Upper lobe of left lung (tissue), 6 donors: ENCODE measurements around the gene CDH15. TPM values are rescaled to one million over a fixed set of nuclear protein-coding genes. Genes with fewer than 3 reads are reported as not detected.

Experiments used
- ATAC-seq, 2 donors: fragments of 200-7000 bp; cut with Tn5 transposase; one replicate each; pipeline ENCODE4 v1.9.1; 2022; ENCODE audit warnings: mild to moderate bottlenecking in 2 of 2, moderate library complexity in 2 of 2; ENCODE audit not compliant: low FRiP score in 2 of 2
- DNase-seq, 2 donors: peaks; one replicate each; pipeline ENCODE4 v3.0.0-alpha.2; 2019 to 2020
- H3K27ac ChIP-seq, 4 donors: fragments of 200-600 bp; sonication (generic); one replicate each; pipeline ENCODE4 v1.5.1; 2016 to 2019
- H3K27me3 ChIP-seq, 4 donors: fragments of 200-600 bp; sonication (generic); one replicate each; pipeline ENCODE4 v1.5.1; 2017 to 2019
- H3K36me3 ChIP-seq, 4 donors: fragments of 200-600 bp; sonication (generic); one replicate each; pipeline ENCODE4 v1.5.1; 2016 to 2019
- H3K4me1 ChIP-seq, 4 donors: fragments of 200-600 bp; sonication (generic); one replicate each; pipeline ENCODE4 v1.5.1; 2018 to 2019
- H3K4me3 ChIP-seq, 4 donors: fragments of 200-600 bp; sonication (generic); one replicate each; pipeline ENCODE4 v1.5.1; 2017 to 2019; ENCODE audit warnings: mild to moderate bottlenecking in 2 of 4, moderate library complexity in 1 of 4
- H3K9me3 ChIP-seq, 4 donors: fragments of 200-600 bp; sonication (generic); one replicate each; pipeline ENCODE4 v1.5.1; 2018 to 2019
- CTCF ChIP-seq, 6 experiments: fragments of 450-650 bp in 4 of 6; fragments of 200-600 bp in 2 of 6; sonication (generic) in 2 of 6; IDR thresholded peaks; one replicate each; pipeline ENCODE4 v1.5.1; 2016 to 2019; ENCODE audit warnings: antibody characterized with exemption in 6 of 6
- EP300 ChIP-seq, 4 donors: sonication (generic); formaldehyde crosslinking; IDR thresholded peaks; one replicate each; pipeline ENCODE4 v1.5.1; 2017; ENCODE audit warnings: antibody characterized with exemption in 4 of 4, control low read depth in 2 of 4
- POLR2A ChIP-seq, 4 donors: fragments of 450-650 bp; IDR thresholded peaks; one replicate each; pipeline ENCODE4 v1.5.1; 2016 to 2017; ENCODE audit warnings: antibody characterized with exemption in 4 of 4, mild to moderate bottlenecking in 2 of 4
- POLR2AphosphoS5 ChIP-seq, 2 donors: sonication (generic); formaldehyde crosslinking; IDR thresholded peaks; one replicate each; pipeline ENCODE4 v1.5.1; 2017; ENCODE audit warnings: antibody characterized with exemption in 2 of 2
- WGBS, 2 donors: methylation state at CpG; one replicate each; pipeline ENCODE4 v1.1.5; 2017 to 2018; 5-methylcytosine and 5-hydroxymethylcytosine counted together
- total RNA-seq, 6 donors: library from RNA; depleted of rRNA in 4 of 6; stranded (reverse); fragments of >200 nt in 4 of 6; gene quantifications; one replicate each; pipeline versions ENCODE4 v1.1.0 to v1.2.1, GENCODE V29; 2016 to 2021
- donor health status: DM: no; HTN: no; CAD: no; lungs with moderate emphysema.
- donor health status: DM: no; HTN: yes; CAD: no; lungs with severe emphysema.

CDH15 gene
- total RNA-seq, 6 donors from 2014 or later = 0.39 to 4.2 (median 1.2) TPM

- DNase-seq (no peak), ATAC-seq (no peak)
- WGBS, 2 donors = 81 to 90% methylated on average over 3 of the region's 3 CpGs
- Histone ChIP-seq H3K27me3 (no peaks in the 10 kb centered on the region), H3K36me3 (peaks cover 20 to 62% (median 50%) of the 10 kb centered on the region in 4 donors), H3K9me3 (peaks cover 0 to under 1% (median 0%) of the 10 kb centered on the region in 4 donors), H3K4me3 (no peak overlapping the region), H3K27ac (no peak overlapping the region), H3K4me1 (peaks cover 12 to 23% (median 16%) of the 10 kb centered on the region in 4 donors)
- TF ChIP-seq CTCF (IDR thresholded peaks at IDR 0.05) = no peak
- TF ChIP-seq POLR2AphosphoS5 (IDR thresholded peaks at IDR 0.05) = no peak
- TF ChIP-seq POLR2A (IDR thresholded peaks at IDR 0.05) = no peak
- no peak for TF ChIP-seq EP300 (IDR thresholded peaks at IDR 0.05)
Observed at GRCh38 chr16:89221604-89222003, 50.1 kb downstream of the CDH15 start.

DNA sequence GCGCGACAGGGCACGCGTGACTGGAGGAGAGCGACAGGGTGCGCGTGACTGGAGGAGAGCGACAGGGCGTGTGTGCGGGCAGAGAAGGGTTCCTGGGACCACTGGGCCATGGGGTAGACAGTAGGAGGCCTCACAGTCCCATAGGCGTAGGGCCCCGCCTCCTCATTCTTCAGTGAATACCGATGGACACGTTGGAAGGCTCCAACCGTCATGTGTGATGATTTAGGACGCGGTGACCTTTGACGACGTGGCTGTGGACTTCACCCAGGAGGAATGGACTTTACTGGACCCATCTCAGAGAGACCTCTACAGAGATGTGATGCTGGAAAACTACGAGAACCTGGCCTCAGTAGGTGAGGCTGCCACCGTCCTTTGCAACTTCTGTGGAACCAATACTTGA lies 51.4 kb downstream of the CDH15 start:
- ATAC-seq = no peak
- no peak for DNase-seq
- whole genome bisulfite sequencing, 2 donors = 95% methylated on average over 21 of the region's 21 CpGs
- H3K4me1 ChIP-seq = peaks cover 8 to 18% (median 12%) of the 10 kb centered on the region in 4 donors
- no peaks in the 10 kb centered on the region for H3K27me3 ChIP-seq
- H3K9me3 ChIP-seq = peaks cover 0 to 14% (median 3%) of the 10 kb centered on the region in 4 donors
- peaks cover 26 to 75% (median 63%) of the 10 kb centered on the region in 4 donors for H3K36me3 ChIP-seq
- TF ChIP-seq POLR2AphosphoS5 (IDR thresholded peaks at IDR 0.05) (no peak), POLR2A (IDR thresholded peaks at IDR 0.05) (no peak), CTCF (IDR thresholded peaks at IDR 0.05) (no peak), EP300 (IDR thresholded peaks at IDR 0.05) (no peak)
- H3K27ac ChIP-seq = no peak overlapping the region
- H3K4me3 ChIP-seq = no peak overlapping the region

- Histone ChIP-seq H3K4me3 (no peak overlapping the region), H3K27ac (no peak overlapping the region), H3K9me3 (peaks cover 0 to 16% (median 3%) of the 10 kb centered on the region in 4 donors), H3K27me3 (no peaks in the 10 kb centered on the region), H3K4me1 (peaks cover 0 to under 1% (median under 1%) of the 10 kb centered on the region in 4 donors), H3K36me3 (peaks cover 26 to 83% (median 69%) of the 10 kb centered on the region in 4 donors)
- no peak for ATAC-seq
- 89 to 94% methylated on average over 8 to 10 of the region's 10 CpGs for WGBS, 2 donors
- TF ChIP-seq CTCF (IDR thresholded peaks at IDR 0.05) (no peak), EP300 (IDR thresholded peaks at IDR 0.05) (no peak), POLR2A (IDR thresholded peaks at IDR 0.05) (no peak), POLR2AphosphoS5 (IDR thresholded peaks at IDR 0.05) (no peak)
- DNase-seq = no peak
Observed at GRCh38 chr16:89224665-89225064, 53.1 kb downstream of the CDH15 start.

DNA sequence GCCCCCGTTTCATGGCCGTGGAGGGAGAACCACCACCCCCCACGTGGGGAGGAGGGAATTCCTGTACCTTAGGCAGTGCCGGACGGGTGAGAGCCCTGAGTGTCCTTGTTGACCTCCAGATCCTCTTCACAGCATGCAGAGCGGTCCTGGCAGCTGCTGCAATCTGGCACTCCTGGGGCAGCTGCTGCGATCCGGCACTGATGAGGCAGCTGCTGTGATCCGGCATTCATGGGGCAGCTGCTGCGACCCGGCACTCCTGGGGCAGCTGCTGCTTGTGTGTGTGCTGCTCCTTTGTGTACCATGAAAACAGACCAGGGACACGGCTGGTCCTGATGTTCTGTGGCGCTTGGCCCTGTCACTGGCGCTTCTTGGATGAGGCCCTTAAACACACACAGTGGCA lies 58.7 kb downstream of the CDH15 start:
- peaks cover 0 to 5% (median 2%) of the 10 kb centered on the region in 4 donors for H3K4me1 ChIP-seq
- H3K9me3 ChIP-seq = peaks cover 0 to 16% (median 3%) of the 10 kb centered on the region in 4 donors
- H3K27me3 ChIP-seq = no peaks in the 10 kb centered on the region
- ATAC-seq (no peak), DNase-seq (no peak)
- WGBS, 2 donors = 95 to 100% methylated on average over 4 to 14 of the region's 14 CpGs
- H3K36me3 ChIP-seq = peaks cover 17 to 77% (median 51%) of the 10 kb centered on the region in 4 donors
- H3K27ac ChIP-seq = no peak overlapping the region
- no peak overlapping the region for H3K4me3 ChIP-seq
- TF ChIP-seq EP300 (IDR thresholded peaks at IDR 0.05) = no peak

DNA sequence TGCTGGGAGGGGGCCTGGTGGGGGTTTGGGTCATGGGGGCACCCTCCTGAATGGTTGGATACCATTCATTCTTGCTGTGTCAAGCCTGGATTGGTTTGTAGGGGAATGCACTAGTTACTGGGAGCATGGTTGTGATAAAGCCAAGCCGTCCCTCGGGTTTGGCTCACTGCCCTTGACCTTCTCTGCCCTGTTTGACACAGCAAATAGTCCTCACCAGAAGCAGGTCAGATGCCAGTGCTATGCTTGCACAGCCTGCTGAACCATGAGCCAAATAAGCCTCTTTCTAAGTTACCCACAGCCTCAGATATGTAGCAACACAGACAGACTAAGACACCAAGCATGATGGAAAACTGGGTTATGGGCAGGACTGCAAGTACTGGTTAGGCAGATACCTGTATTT lies 60.6 kb downstream of the CDH15 start:
- no peak for DNase-seq
- Histone ChIP-seq H3K4me1 (peaks cover 0 to 5% (median 2%) of the 10 kb centered on the region in 4 donors), H3K27me3 (no peaks in the 10 kb centered on the region), H3K4me3 (no peak overlapping the region), H3K36me3 (peaks cover 4 to 58% (median 34%) of the 10 kb centered on the region in 4 donors), H3K27ac (no peak overlapping the region), H3K9me3 (peaks cover 0 to 11% (median 3%) of the 10 kb centered on the region in 4 donors)
- no peak for ATAC-seq
- no peak for TF ChIP-seq CTCF (IDR thresholded peaks at IDR 0.05)
- no peak for TF ChIP-seq POLR2AphosphoS5 (IDR thresholded peaks at IDR 0.05)
- no peak for TF ChIP-seq EP300 (IDR thresholded peaks at IDR 0.05)
- TF ChIP-seq POLR2A (IDR thresholded peaks at IDR 0.05) = no peak
- 56 to 65% methylated on average over 2 of the region's 2 CpGs for WGBS, 2 donors
